Measurements from ENCODE around the gene RASL10A. TPM values are rescaled to one million over a fixed set of nuclear protein-coding genes. Genes with fewer than 3 reads are reported as not detected.
"Not testable (repeated sequence)": the region's sequence is repeated elsewhere in the genome, so short reads cannot be mapped to it uniquely, and the experiment has no call there.

The RASL10A gene
- total RNA-seq (2013) = 0.69 TPM
- polyA plus RNA-seq (1 to 10 TPM in 1 of 3 donors, under 1 TPM in 2; 0.35 to 2.1 (median 0.50) TPM), polyA minus RNA-seq (0.69 and 0.88 TPM in 2 replicates), total RNA-seq (0 to 4.6 (median 0.90) reads per million in 11 experiments)

- intact Hi-C loops (cut with micrococcal nuclease) = no loop called here
- Histone ChIP-seq H3K4me3 (replicated peaks in 1 of 3; ENCODE audit: low read depth in 2 of 3, low read length in 3 of 3) (peak within 1 kb of the TSS in 1 of 3 experiments; percentile 44), H3K4me2 (replicated peaks; ENCODE audit: extremely low read depth, low read length, poor library complexity, severe bottlenecking) (peak within 1 kb of the TSS; percentile 67), H2AFZ (ENCODE audit: insufficient read depth, low read depth, low read length, poor library complexity, severe bottlenecking) (no peak within 1 kb of the TSS), H3K9me3 (replicated peaks in 1 of 2; ENCODE audit: control insufficient read depth in 1 of 2, insufficient read depth in 1 of 2, low read length in 2 of 2) (peaks cover 4 to 18% of the 10 kb centered on the region in 2 donors), H4K20me1 (ENCODE audit: insufficient read depth, low read length) (no peaks in the 10 kb centered on the region), H3K36me3 (replicated peaks in 1 of 2; ENCODE audit: control insufficient read depth in 1 of 2, insufficient read depth in 2 of 2, low read length in 2 of 2) (no peaks in the 10 kb centered on the region), H3K79me2 (ENCODE audit: insufficient read depth, low read length) (no peaks in the 10 kb centered on the region), H3K27ac (ENCODE audit: low read depth in 1 of 2, low read length in 2 of 2) (no peak within 1 kb of the TSS), H3K4me1 (ENCODE audit: control insufficient read depth in 1 of 2, insufficient read depth in 2 of 2, low read length in 2 of 2) (peaks cover 33 to 52% of the 10 kb centered on the region in 2 donors), H3K9ac (ENCODE audit: insufficient read depth, low read length, poor library complexity, severe bottlenecking) (peak within 1 kb of the TSS; percentile 21), H3K27me3 (ENCODE audit: control insufficient read depth in 2 of 2, insufficient read depth in 2 of 2, low read length in 2 of 2) (peaks cover 31 to 48% of the 10 kb centered on the region in 2 donors)
- peak within 1 kb of the TSS; percentile 64 to 84 for H3K4me3 Mint-ChIP-seq
- H3K27me3 Mint-ChIP-seq (ENCODE audit: low read depth in 3 of 3) = peaks cover 43 to 63% (median 56%) of the 10 kb centered on the region in 3 donors
- no peak for TF ChIP-seq CTCF (IDR thresholded peaks at IDR 0.05)
- H3K4me1 Mint-ChIP-seq = peaks cover 38% of the 10 kb centered on the region
- no peak for DNase-seq
- peak within 1 kb of the TSS in 4 of 7 donors; percentile 13 to 80 (median 60) for H3K27ac Mint-ChIP-seq
- WGBS (ENCODE audit: insufficient coverage) = 3% methylated on average over 92 of the region's 103 CpGs
- peaks cover 13 to 19% of the 10 kb centered on the region in 2 donors for H3K36me3 Mint-ChIP-seq
- H3K9me3 Mint-ChIP-seq = peaks cover 4 to 36% (median 24%) of the 10 kb centered on the region in 7 donors
Observed at GRCh38 chr22:29315286-29316140, at the start of gene RASL10A. Gene RASL10A (minus strand): TSS chr22:29315697. CDS start chr22:29315246, 451 bp downstream.

DNA sequence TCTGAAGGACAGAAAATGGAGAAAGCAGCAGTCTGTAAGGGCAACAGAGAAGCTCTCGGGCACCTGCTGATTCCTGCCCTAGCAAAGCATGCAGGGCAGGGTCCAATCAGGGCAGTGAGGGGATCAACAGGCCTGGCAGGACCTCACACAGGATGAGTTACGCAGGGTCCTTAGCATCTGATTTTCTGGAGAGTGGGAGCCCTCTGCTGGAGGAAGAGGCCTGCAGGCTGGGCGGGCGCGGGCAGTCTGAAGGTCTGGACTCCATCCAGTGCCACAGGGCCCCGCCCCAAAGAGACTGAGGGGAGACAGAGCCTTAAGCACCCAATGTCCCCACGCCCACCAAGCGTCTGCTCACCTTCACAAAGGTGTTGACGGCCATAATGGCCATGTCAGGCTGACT, 44.0 kb upstream of the RASL10A start:
- intact Hi-C loops (cut with micrococcal nuclease) = no loop called here
- Mint-ChIP-seq H3K36me3 (peaks cover 74 to 86% of the 10 kb centered on the region in 2 donors), H3K4me1 (peaks cover 10% of the 10 kb centered on the region), H3K27ac (peak overlapping the region in 2 of 7 donors; percentile 18 to 59), H3K4me3 (no peak overlapping the region), H3K27me3 (ENCODE audit: low read depth in 3 of 3) (peaks cover 1 to 3% (median 2%) of the 10 kb centered on the region in 3 donors), H3K9me3 (no peaks in the 10 kb centered on the region)
- Histone ChIP-seq H3K4me1 (ENCODE audit: control insufficient read depth in 1 of 2, insufficient read depth in 2 of 2, low read length in 2 of 2) (peaks cover 11 to 13% of the 10 kb centered on the region in 2 donors), H2AFZ (ENCODE audit: insufficient read depth, low read depth, low read length, poor library complexity, severe bottlenecking) (no peak overlapping the region), H3K9me3 (replicated peaks in 1 of 2; ENCODE audit: control insufficient read depth in 1 of 2, insufficient read depth in 1 of 2, low read length in 2 of 2) (no peaks in the 10 kb centered on the region), H3K36me3 (replicated peaks in 1 of 2; ENCODE audit: control insufficient read depth in 1 of 2, insufficient read depth in 2 of 2, low read length in 2 of 2) (peaks cover 60 to 79% of the 10 kb centered on the region in 2 donors), H4K20me1 (ENCODE audit: insufficient read depth, low read length) (peaks cover 29% of the 10 kb centered on the region), H3K79me2 (ENCODE audit: insufficient read depth, low read length) (no peaks in the 10 kb centered on the region), H3K9ac (ENCODE audit: insufficient read depth, low read length, poor library complexity, severe bottlenecking) (no peak overlapping the region), H3K27me3 (ENCODE audit: control insufficient read depth in 2 of 2, insufficient read depth in 2 of 2, low read length in 2 of 2) (no peaks in the 10 kb centered on the region), H3K4me3 (replicated peaks in 1 of 3; ENCODE audit: low read depth in 2 of 3, low read length in 3 of 3) (no peak overlapping the region), H3K27ac (ENCODE audit: low read depth in 1 of 2, low read length in 2 of 2) (peak overlapping the region in 1 of 2 donors; percentile 45), H3K4me2 (replicated peaks; ENCODE audit: extremely low read depth, low read length, poor library complexity, severe bottlenecking) (no peak overlapping the region)
- DNase-seq = no peak
- WGBS (ENCODE audit: insufficient coverage) = 86% methylated on average over 9 of the region's 9 CpGs
- TF ChIP-seq CTCF (IDR thresholded peaks at IDR 0.05) = peak; percentile 9

DNA sequence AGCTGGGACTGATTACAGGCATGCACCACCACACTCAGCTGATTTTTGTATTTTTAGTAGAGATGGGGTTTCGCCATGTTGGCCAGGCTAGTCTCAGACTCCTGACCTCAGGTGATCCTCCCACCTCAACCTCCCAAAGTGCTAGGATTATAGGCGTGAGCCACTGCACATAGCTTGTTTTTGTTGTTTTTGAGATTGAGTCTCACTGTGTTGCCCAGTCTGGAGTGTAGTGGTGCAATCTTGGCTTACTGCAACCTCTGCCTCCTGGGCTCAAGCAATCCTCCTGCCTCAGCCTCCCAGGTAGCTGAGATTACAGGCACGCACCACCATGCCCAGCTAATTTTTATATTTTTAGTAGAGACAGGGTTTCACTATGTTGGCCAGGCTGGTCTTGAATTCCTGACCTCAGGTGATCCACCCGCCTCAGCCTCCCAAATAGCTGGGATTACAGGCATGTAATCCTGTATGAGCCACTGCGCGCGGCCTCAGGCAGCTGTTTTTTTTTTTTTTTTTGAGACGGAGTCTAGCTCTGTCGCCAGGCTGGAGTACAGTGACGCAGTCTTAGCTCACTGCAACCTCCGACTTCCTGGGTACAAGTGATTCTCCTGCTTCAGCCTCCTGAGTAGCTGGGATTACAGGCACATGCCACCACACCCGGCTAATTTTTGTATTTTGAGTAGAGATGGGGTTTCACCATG, 41.8 kb upstream of the RASL10A start:
- H3K27me3 ChIP-seq (ENCODE audit: control insufficient read depth in 2 of 2, insufficient read depth in 2 of 2, low read length in 2 of 2); H3K4me1 ChIP-seq (ENCODE audit: control insufficient read depth in 1 of 2, insufficient read depth in 2 of 2, low read length in 2 of 2); H3K9me3 Mint-ChIP-seq; H3K9me3 ChIP-seq (replicated peaks in 1 of 2; ENCODE audit: control insufficient read depth in 1 of 2, insufficient read depth in 1 of 2, low read length in 2 of 2); H3K79me2 ChIP-seq (ENCODE audit: insufficient read depth, low read length); H3K9ac ChIP-seq (ENCODE audit: insufficient read depth, low read length, poor library complexity, severe bottlenecking); H3K4me3 ChIP-seq (replicated peaks in 1 of 3; ENCODE audit: low read depth in 2 of 3, low read length in 3 of 3); H3K27me3 Mint-ChIP-seq (ENCODE audit: low read depth in 3 of 3); H3K4me3 Mint-ChIP-seq; H3K4me2 ChIP-seq (replicated peaks; ENCODE audit: extremely low read depth, low read length, poor library complexity, severe bottlenecking); DNase-seq; H3K27ac Mint-ChIP-seq; H3K4me1 Mint-ChIP-seq; intact Hi-C loops (cut with micrococcal nuclease); H2AFZ ChIP-seq (ENCODE audit: insufficient read depth, low read depth, low read length, poor library complexity, severe bottlenecking); H3K27ac ChIP-seq (ENCODE audit: low read depth in 1 of 2, low read length in 2 of 2): not testable (repeated sequence)
- Histone ChIP-seq H3K36me3 (replicated peaks in 1 of 2; ENCODE audit: control insufficient read depth in 1 of 2, insufficient read depth in 2 of 2, low read length in 2 of 2) (peaks cover 79 to 96% of the 10 kb centered on the region in 2 donors), H4K20me1 (ENCODE audit: insufficient read depth, low read length) (peaks cover 42% of the 10 kb centered on the region)
- H3K36me3 Mint-ChIP-seq = peaks cover 89 to 98% of the 10 kb centered on the region in 2 donors
- 97% methylated on average over 6 of the region's 12 CpGs for WGBS (ENCODE audit: insufficient coverage)
